DND-41 (cell line): ENCODE data around the gene TCAF2.
"Not testable (repeated sequence)": the region's sequence is repeated elsewhere in the genome, so short reads cannot be mapped to it uniquely, and the experiment has no call there.

Experiments
- CTCF ChIP-seq: IDR thresholded peaks from 2 replicates; pipeline ENCODE4 v1.5.1; 2012; ENCODE audit warnings: borderline replicate concordance, low read length, moderate library complexity, mild to moderate bottlenecking; ENCODE audit not compliant: poor library complexity, severe bottlenecking; ENCODE audit errors: extremely low read depth
- EZH2 ChIP-seq: IDR thresholded peaks from 3 replicates; pipeline ENCODE4 v1.6.1; 2012; ENCODE audit warnings: borderline replicate concordance, low read depth, mild to moderate bottlenecking, moderate library complexity, low read length, inconsistent platforms; ENCODE audit not compliant: severe bottlenecking

GRCh38 chr7:143635364-143636240 is 14.8 kb downstream of the TCAF2 start:
- not testable (repeated sequence) for TF ChIP-seq CTCF, EZH2
